HG03457 (cell line): ENCODE data around the gene TOLLIP.
"Not testable (repeated sequence)": the region's sequence is repeated elsewhere in the genome, so short reads cannot be mapped to it uniquely, and the experiment has no call there.

Experiments
- ATAC-seq: cut with Tn5 transposase; IDR thresholded peaks from one replicate; pipeline ENCODE4 v1.9.1; 2021; ENCODE audit warnings: moderate number of reproducible peaks; ENCODE audit not compliant: unreplicated experiment

The TOLLIP gene

GRCh38 chr11:1267441-1268100 lies 41.9 kb downstream of the TOLLIP start:
- no peak for ATAC-seq

GRCh38 chr11:1266976-1267375 lies 42.5 kb downstream of the TOLLIP start:
- not testable (repeated sequence) for ATAC-seq

GRCh38 chr11:1265480-1265879 lies 44.0 kb downstream of the TOLLIP start:
- ATAC-seq: not testable (repeated sequence)

- not testable (repeated sequence) for ATAC-seq
Measured at GRCh38 chr11:1264444-1264843, 45.0 kb downstream of the TOLLIP start.

GRCh38 chr11:1263010-1263409 lies 46.4 kb downstream of the TOLLIP start:
- no peak for ATAC-seq

- ATAC-seq: no peak
Measured at GRCh38 chr11:1262172-1263006, 47.0 kb downstream of the TOLLIP start.

- no peak for ATAC-seq
Measured at GRCh38 chr11:1261241-1262071, 48.0 kb downstream of the TOLLIP start.

- ATAC-seq: no peak
Measured at GRCh38 chr11:1260620-1261019, 48.8 kb downstream of the TOLLIP start.

- no peak for ATAC-seq
Measured at GRCh38 chr11:1260023-1260501, 49.4 kb downstream of the TOLLIP start.

GRCh38 chr11:1259561-1259960 lies 49.9 kb downstream of the TOLLIP start:
- ATAC-seq: no peak

- no peak for ATAC-seq
Measured at GRCh38 chr11:1259076-1259461, 50.4 kb downstream of the TOLLIP start.

GRCh38 chr11:1258401-1259075 lies 50.9 kb downstream of the TOLLIP start:
- ATAC-seq: no peak

GRCh38 chr11:1257916-1258315 lies 51.5 kb downstream of the TOLLIP start:
- ATAC-seq: no peak

- ATAC-seq: no peak
Measured at GRCh38 chr11:1257366-1257765, 52.1 kb downstream of the TOLLIP start.

GRCh38 chr11:1256257-1257045 lies 53.0 kb downstream of the TOLLIP start:
- ATAC-seq: no peak

- ATAC-seq: no peak
Measured at GRCh38 chr11:1255151-1255550, 54.3 kb downstream of the TOLLIP start.

- ATAC-seq: no peak
Measured at GRCh38 chr11:1254733-1255132, 54.7 kb downstream of the TOLLIP start.

- ATAC-seq: no peak
Measured at GRCh38 chr11:1254086-1254648, 55.3 kb downstream of the TOLLIP start.

GRCh38 chr11:1253103-1253485 lies 56.3 kb downstream of the TOLLIP start:
- no peak for ATAC-seq
